SK-N-MC (cell line): ENCODE data around the gene ZNRF3.
"Not testable (repeated sequence)": the region's sequence is repeated elsewhere in the genome, so short reads cannot be mapped to it uniquely, and the experiment has no call there.

Experiments
- EZH2 ChIP-seq: fragments of 200-600 bp; sonication (generic); IDR thresholded peaks from one replicate; pipeline ENCODE4 v1.6.1; 2017; ENCODE audit warnings: antibody characterized with exemption
- FOXP2 ChIP-seq: optimal IDR thresholded peaks from 2 replicates; pipeline ENCODE3; 2011; ENCODE audit warnings: mild to moderate bottlenecking, moderate library complexity; ENCODE audit not compliant: insufficient read depth; ENCODE audit errors: extremely low read length, control extremely low read depth
- POLR2AphosphoS5 ChIP-seq: IDR thresholded peaks from 2 replicates; pipeline ENCODE4 v1.6.1; 2012; ENCODE audit warnings: mild to moderate bottlenecking, low read depth, low read length, borderline replicate concordance

GRCh38 chr22:28868389-28868788 lies 15.0 kb upstream of the ZNRF3 start:
- not testable (repeated sequence) for TF ChIP-seq POLR2AphosphoS5, EZH2, FOXP2
